HG03571 (cell line): ENCODE results near the gene ID1.

Source experiments
- ATAC-seq: cut with Tn5 transposase; IDR thresholded peaks from one replicate; pipeline ENCODE4 v1.9.1; 2021; ENCODE audit not compliant: unreplicated experiment

Gene ID1

GRCh38 chr20:31605031-31605901, at the start of gene ID1:
ID1 (plus strand) TSS chr20:31605289; CDS start chr20:31605388, 99 bp downstream.
- peak; percentile 79 for ATAC-seq

GRCh38 chr20:31559704-31560093, 45.4 kb upstream of the ID1 start:
- no peak for ATAC-seq

- ATAC-seq: no peak
Observed at GRCh38 chr20:31560094-31560745, 44.9 kb upstream of the ID1 start.

GRCh38 chr20:31560746-31561598, 44.1 kb upstream of the ID1 start:
- ATAC-seq: no peak

- no peak for ATAC-seq
Observed at GRCh38 chr20:31562241-31562640, 42.8 kb upstream of the ID1 start.

- ATAC-seq: no peak
Observed at GRCh38 chr20:31564284-31564683, 40.8 kb upstream of the ID1 start.

GRCh38 chr20:31565699-31566318, 39.3 kb upstream of the ID1 start:
- no peak for ATAC-seq

- ATAC-seq: no peak
Observed at GRCh38 chr20:31566319-31566657, 38.8 kb upstream of the ID1 start.

- ATAC-seq: no peak
Observed at GRCh38 chr20:31566658-31567379, 38.3 kb upstream of the ID1 start.

GRCh38 chr20:31567380-31567720, 37.7 kb upstream of the ID1 start:
- no peak for ATAC-seq

- no peak for ATAC-seq
Observed at GRCh38 chr20:31568041-31568731, 36.9 kb upstream of the ID1 start.

GRCh38 chr20:31568773-31569162, 36.3 kb upstream of the ID1 start:
- no peak for ATAC-seq

- no peak for ATAC-seq
Observed at GRCh38 chr20:31569163-31570020, 35.7 kb upstream of the ID1 start.

- no peak for ATAC-seq
Observed at GRCh38 chr20:31570021-31570463, 35.0 kb upstream of the ID1 start.

- no peak for ATAC-seq
Observed at GRCh38 chr20:31570735-31571617, 34.1 kb upstream of the ID1 start.

GRCh38 chr20:31572042-31572700, 32.9 kb upstream of the ID1 start:
- no peak for ATAC-seq

GRCh38 chr20:31572701-31573554, 32.2 kb upstream of the ID1 start:
- peak; percentile 89 for ATAC-seq
